NT2/D1 (cell line): ENCODE data around the gene CARMIL1.

Source experiments
- SUZ12 ChIP-seq: IDR thresholded peaks from 2 replicates; pipeline ENCODE4 v1.6.1; 2011; ENCODE audit not compliant: insufficient read length, insufficient read depth; ENCODE audit errors: extremely low read depth
- YY1 ChIP-seq: IDR thresholded peaks from 2 replicates; pipeline ENCODE4 v1.6.1; 2011; ENCODE audit not compliant: insufficient read length, insufficient read depth
- ZNF274 ChIP-seq: IDR thresholded peaks from 2 replicates; pipeline ENCODE4 v1.6.1; 2011; ENCODE audit warnings: mild to moderate bottlenecking, low read depth, low read length

DNA sequence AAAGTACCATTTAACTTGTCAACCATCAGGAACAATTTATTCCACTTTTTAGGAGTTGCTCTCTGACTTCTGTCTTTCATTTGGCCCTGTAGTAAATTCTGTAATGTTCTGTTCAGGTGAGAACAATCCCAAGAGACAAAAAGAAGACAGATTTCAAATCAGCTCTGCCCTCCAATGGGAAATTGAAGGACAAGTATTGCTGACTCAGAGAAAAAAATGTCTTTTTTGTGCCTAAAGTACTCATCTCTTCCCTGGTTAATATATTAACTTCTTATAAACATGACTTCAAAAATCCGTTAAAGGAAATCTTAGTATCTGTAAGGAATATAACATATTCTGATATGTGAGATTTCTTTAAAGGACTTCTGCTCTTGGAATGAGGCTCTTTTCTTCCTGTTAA lies 334.2 kb downstream of the CARMIL1 start:
- TF ChIP-seq YY1 (no peak), ZNF274 (no peak), SUZ12 (no peak)
